Stimulated activated CD4-positive, alpha-beta T cell treated with anti-CD3 and anti-CD28 coated beads, Interleukin-1b, Interleukin-23, amount 100 ng/mL, for 4 hours (primary cell): ENCODE results near the gene CALML4.
"Not testable (repeated sequence)": the region's sequence is repeated elsewhere in the genome, so short reads cannot be mapped to it uniquely, and the experiment has no call there.

Experiments used
- DNase-seq, 2 donors: peaks; one replicate each; pipeline ENCODE4 v3.0.0-alpha.2; 2020; ENCODE audit warnings: low read depth in 2 of 2

The CALML4 gene, protein sequence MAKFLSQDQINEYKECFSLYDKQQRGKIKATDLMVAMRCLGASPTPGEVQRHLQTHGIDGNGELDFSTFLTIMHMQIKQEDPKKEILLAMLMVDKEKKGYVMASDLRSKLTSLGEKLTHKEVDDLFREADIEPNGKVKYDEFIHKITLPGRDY

DNA sequence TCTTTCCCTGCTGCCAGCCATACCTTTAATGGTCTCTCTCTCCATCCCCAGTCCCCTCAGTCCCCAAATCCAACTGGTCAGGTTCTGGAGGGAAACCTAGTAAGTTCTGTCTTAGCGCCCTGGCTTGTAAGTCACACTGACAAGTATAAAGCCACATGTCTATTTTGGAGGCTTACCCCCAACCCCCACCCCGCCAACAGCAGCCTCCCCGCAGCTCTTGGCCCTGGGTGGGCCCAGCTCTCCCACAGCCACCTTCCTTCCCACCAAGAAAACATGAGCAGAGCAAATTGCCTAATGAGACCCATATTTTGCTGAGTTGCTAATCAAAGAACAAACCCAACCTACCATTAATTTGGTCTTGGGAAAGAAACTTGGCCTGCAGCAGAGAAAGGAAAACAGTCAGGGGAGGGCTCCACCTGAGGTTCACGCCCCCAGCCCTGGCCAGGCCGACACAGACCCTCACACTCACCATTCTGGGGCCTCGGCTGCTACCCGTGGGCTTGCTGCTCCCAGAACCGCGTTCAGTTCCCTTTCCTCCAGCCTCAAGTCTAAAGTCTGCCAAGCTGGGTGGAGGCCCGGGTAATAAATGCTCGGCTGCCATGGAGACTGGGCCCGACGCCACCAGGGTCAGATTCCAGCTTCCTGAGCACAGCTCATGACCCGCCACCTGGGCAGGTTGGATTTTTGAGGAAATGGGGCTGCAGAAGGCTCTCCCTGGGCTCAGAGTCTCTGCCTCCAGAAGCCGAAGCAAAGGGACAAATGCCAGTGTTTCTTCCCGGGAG, at the start of gene CALML4:
Gene CALML4 (minus strand): TSS at position 557 of the 782 bp plus-strand sequence. CDS start 85 bp downstream, at position 472.
- DNase-seq, result no peak

DNA sequence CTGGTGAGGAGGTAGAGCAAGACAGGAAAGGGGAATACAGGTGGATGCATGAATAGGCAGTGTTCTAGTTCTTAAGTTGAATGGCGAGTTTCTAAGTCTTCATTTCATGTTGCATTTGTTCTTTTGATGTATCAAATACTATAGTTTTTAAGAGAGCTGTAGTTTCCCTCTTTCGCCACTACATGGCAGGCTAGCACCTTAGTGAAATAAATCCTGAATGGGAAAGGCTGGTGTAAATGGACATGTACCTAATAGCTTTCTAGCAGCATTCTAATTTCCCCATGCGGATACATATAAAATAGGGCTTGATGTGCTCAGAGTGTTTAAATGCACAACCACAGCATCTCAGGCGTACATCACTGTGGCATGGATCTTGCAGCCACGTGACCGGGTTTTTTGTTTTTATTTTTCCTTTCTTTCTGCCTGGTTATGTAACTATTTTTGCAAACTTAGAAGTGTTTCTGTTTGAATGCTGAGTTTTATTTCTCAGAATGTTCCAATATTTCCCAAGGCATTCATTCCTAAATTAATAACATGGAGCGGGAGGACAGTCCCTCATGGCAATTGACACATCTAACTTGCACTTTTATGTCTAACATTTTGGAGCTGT, 47.9 kb upstream of the CALML4 start:
- DNase-seq, result no peak

DNA sequence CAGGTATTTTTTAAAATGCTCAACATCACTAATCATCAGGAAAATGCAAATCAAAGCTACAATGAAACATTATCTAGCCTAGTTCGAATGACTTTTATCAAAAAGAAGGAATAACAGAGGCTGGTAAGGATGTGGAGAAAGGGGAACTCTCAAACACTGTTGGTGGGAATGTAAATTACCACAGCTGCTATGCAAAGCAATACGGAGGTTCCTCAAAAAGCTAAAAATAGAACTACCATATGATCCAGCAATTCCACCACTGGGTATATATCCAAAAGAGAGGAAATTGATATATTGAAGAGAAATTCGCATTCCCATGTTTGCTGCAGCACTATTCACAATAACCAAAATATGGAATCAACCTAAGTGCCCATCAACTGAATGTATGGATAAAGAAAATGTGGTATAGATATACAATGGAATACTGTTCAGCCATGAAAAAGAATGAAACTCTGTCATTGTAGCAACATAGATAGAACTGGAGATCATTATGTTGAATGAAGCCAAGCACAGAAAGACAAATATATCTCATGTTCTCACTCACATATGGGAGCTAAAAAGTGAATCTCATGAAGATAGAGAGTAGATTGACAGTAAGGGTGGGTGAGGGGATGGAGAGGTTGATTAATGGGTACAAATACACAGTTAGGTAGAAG, 44.1 kb upstream of the CALML4 start:
- no peak for DNase-seq

DNA sequence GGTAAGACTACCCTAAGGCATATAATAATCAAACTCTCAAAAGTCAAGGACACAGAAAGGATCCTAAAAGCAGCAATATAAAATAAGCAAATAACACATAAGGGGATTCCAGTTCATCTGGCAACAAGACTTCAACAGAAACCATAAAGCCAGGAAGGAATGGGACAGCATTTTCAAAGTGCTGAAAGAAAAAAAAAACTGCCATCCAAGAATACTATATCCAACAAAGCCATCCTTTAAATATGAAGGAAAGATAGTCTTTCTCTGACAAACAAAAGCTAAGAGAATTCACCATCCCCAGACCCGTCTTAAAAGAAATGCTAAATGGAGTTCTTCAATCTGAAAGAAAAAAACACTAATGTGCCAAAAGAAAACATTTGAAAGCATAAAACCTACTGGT, 39.1 kb upstream of the CALML4 start:
- no peak for DNase-seq

DNA sequence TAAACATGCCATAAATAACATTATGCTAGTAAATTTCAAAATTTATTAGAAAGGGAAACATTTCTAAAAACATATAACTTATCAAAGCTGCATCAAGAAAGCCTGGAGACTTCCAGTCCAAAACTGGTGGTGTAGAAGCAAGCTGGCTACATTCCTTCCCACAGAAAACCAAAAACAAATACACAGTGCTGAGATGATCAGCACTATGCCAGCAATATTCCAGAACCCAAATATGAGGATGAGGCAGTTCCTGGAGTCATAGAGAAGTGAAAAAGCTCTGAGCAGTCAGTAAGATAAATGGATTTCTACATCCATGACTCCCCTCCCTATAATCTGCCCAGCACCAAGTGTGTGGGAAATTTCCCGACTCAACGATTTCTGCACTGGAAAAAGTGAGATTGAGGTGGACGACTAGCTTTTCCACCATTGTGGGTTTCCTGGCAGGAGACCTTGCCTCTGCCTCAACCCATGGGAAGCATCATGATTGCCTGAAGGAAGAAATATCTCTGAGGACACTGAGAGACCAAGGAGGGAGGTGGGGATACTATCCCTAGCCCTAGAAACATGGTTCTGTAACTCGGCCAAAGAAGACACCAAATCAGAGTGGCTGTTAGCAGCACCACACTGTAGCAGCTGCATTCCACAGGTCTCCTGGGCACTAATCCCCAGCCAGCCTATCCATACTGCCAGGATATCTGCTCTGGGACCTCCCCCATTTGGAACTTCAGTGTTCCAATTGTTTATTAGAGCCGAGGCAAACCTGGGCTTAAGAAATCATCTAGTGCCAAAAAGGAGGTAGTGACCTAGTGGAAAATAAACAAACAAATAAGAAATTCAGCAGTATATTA, 36.2 kb upstream of the CALML4 start:
- no peak for DNase-seq

DNA sequence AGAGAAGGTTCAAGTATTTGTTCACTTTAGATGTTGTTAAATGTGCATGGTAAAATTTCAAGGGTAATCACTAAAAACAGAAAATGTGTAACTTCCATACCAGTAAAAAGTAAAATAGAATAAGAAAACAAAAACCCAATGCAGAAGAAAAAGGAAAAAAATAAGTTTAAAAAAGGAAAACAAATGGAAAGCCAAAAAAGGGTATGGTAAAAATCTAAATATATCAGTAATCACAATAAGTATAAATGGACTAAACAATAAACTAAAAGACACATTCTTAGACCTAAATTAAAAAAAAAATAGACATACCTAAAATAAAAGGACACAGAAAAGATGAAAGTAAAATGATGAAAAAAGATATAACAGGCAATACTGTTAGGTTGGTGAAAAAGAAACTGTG, 33.9 kb upstream of the CALML4 start:
- DNase-seq, result no peak

DNA sequence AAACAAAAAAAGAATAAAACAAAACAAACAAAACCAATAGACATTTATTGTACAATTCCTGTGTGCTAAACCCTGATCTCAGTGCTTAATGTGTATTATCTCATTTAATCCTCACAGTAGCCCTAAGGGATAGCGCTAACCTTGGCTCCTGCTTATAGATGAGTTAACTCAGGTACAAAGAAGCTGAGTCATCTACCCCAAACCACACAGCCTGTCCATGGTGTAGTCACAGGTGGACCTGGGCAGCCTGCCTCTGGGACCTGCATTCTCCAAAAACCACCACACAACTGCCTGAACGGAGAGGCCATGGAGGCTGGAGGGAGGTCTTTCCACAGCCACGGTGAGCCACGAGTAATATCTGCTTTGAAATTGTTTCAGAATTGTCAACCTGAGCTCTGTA, 29.9 kb upstream of the CALML4 start:
- DNase-seq, result no peak

DNA sequence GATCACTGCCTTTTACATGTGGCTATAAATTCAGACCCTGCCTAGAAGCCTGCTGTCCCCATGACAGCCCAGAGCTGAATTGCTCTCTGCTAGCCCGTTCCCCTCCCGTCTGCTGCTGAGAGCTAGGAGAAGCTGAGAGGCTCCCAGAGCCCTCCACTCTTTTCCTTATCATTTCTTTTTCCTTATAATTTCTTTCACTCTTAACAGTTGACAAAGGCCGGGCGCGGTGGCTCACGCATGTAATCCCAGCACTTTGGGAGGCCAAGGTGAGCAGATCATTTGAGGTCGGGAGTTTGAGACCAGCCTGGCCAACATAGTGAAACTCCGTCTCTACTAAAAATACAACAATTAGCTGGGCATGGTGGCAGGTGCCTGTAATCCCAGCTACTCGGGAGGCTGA, 29.4 kb upstream of the CALML4 start:
- DNase-seq, result not testable (repeated sequence)

DNA sequence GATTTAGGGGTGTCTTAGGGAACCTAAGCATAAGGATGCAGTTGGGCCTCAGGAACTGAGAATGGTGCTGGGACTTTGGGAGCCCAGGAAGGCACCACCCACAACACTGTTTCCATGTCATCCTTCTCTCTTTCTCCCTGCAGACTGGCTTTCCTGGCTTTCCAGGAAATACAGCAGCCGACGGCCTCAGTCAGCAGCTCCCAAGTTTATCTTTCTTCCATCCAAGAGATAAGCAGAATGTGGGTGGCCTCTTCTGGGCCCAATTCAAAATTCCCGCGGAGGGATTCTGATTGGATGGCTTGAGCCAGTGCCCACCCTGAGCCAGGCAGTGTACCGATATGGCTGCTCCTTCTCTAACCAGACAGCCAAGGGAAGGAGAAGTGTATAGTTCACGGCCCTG, 28.9 kb upstream of the CALML4 start:
- DNase-seq, result no peak

DNA sequence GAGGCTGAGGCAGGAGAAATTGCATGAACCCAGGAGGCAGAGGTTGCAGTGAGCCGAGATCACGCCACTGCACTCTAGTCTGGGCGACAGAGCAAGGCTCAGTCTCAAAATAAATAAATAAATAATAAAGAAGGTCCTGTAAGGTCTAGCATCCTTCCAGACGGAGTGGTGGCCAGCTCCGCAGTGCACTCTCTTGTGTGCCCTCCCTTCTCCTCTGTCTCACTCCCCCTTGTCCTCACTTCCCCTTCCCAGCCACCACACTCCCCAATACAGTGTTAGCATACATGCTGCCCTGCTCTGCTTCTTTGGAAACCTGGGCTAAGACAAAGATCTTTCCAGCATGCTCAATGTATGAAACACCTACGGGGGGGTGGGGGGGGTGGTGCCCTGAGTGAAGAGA, 27.8 kb upstream of the CALML4 start:
- no peak for DNase-seq

DNA sequence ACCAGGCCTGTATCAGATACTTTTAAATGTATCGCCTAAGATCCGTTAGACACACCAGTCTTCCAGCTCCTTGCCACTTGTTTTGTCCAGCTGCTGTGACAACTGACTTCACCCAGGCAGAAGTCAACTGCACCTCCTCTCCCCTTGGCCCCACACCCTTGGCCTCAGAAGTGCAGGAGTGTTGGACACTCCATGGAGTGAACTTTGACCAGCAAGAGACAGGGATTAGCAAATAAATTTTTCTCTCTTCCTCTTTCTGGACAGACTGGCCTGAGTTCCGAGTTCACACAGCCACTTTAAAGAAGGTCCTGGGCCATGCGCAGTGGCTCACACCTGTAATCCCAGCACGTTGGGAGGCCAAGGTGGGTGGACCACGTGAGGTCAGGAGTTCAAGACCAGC, 27.3 kb upstream of the CALML4 start:
- no peak for DNase-seq

DNA sequence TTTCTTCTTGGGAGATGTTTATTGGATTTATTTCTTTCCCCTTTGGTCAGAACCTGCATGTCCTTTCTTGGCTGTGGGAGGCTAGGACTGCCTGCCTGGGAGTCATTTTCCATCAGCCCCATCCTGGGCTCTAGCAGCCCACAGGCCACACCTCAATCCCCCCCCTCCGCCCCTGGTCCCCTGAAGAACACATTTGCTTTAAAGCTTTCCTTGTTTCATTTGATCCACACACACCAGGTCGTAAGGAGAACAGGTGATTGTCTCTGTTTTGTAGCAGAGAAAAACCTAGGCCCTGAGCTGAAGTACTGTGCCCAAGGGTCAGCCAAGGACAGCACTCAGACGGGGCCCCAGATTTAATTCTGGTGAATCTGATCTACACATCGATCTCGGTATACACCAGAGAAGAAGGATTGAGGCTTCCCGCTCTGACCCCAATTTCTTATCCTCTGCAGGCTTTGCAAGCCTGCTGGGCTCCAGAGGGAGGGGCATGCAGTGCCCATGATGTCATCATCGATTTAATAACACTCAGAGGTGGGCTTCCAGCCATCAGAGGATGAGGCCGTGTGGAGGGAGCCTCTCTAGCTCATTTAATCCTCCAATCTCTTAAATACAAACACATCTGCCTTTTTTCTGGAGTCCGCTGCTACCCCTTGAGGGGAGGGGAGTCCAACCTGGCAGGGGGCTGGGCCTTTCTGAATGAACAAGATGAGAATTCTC, 26.1 kb upstream of the CALML4 start:
- no peak for DNase-seq

DNA sequence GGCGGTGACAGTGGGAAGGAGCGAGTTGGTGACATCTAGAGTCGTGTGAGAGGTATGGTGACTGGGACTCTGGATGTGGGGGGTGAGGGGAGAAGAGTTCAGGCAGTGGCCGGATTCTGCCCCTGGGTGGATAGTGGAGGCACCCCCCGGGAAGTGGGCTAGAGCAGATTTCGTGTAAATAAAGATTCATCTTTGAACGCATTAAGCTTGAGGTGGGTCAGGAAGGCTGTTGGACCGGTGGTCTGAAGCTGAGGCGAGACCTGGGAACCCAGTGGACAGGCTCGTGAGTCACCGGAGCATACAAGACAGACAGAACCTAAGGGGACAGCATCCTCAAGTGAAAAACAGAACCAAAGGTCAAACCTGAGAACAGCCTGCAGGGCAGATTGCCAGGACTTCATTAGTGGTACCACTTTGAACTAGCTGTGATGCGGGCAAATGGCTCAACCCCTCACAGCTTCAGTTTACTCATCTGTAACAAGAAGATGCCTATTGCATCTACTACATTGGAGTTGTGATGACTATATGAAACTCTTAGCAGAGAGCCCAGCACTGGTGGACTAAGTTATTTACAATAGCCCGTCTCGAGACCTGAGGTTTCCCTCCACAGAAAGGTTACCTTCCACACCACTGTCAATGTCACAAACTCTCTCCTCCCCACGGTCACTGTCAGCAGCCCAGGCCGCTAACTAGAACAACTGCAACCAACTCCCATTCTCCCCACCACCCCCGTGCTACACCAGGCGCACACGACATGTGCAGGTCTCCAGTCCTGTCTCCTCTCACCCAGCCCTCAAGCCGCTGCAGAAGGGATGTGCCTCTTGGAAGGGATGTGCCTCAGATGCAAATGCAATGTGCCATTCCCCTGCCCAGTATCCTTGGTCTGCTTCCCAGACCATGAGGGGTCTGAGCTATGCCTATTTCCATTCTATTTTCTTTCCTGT, 25.3 kb upstream of the CALML4 start:
- no peak for DNase-seq

DNA sequence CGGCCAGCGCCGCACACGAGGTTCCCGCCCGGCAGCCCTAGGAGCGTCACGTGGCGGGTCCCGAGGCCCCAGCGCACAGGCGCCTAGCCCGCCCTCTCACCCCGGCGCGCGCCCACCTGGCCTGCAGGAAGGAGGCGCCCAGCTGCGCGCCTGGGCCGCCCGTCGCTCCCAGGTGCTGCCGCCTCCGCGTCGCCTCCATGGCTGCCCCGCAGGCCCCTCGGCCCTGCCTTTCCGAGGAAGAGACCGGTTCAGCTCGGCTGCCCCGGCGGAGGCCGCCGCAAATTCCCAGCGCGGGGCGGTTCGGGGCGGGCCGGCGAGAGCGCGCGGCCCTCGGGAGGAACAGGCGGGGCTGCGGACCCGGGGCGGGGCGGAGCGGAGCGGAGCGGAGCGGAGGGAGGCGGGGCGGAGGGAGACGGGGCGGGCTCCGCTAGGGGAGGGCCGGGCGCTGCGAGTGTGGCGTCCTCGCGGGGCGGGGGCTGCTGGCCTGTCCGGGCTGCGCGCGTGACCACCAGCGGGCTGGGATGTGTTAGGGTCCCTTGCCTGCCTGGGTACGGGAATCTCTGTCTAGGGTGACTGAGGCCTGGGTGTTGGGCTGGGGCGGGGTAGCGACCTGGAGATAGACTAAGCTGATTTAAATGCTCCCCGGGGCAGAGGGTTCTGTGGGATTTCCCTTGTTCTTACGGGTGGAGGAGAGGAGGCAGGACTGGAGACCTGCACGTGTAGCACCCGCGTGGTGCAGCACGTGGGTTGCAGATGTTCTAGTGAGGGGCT, 24.4 kb upstream of the CALML4 start, which contains the start of gene CLN6:
Gene CLN6 (minus strand): TSS at position 343 of the 771 bp plus-strand sequence. CDS start 144 bp downstream, at position 199.
- peak; percentile 82 to 85 for DNase-seq

DNA sequence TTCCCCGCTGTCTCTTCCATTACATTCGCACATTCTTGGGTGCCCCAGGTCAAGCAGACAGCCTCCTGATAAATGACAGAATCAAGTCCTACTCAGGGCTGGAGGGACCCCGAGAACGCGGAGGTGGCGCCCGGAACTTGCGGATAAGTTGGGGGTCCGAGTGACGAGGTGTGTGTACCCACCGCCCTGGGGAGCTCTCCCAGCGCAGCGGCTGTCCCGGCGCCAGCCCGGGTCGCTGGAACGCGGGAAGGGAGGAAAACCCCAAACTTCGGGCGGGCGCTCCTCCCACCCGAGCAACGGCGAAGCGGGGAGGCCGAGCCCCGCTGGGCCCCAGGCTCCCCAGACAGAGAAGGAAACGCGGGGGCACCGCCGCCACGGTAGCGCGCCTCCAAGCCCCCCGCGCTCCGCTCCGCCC, 23.8 kb upstream of the CALML4 start:
- DNase-seq, result no peak

DNA sequence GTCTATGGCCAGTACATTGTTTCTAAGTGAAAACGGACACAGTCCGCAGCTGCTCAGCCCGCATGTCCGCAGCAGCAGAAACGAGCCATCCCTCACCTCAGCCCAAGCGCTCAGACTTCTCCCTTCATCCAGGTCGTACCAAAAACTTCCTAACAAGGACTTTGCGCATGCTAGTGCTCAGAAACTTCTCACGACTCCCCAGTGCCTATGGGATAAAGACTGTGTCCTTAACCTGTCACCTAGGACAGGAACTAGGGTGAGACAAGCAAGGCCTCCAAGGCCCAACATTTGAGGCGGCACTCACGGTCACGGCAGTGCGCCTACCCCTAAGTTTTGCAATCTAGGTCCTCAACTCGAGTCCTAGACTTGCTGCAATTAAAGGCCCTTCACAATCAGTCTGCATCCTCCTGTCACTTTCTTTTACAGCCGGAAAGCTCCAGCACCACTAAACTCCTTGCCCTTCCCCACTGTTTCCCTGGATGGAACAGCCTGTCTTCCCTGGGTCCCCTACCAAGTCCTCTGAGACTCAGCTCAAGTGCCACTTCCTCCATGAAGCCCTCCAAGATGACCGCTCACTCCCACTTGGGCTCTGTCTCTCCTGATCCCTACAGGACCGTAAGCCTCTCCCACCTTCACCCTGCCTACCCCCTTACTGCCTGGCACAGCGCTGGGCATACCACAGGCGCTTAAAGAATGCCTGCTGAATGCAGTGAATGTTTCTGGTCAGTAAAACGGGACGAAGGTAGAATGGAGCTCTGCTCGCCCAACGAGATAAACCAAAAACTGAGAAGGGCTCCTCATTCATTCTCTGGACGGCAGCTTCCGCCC, 23.2 kb upstream of the CALML4 start:
- no peak for DNase-seq

DNA sequence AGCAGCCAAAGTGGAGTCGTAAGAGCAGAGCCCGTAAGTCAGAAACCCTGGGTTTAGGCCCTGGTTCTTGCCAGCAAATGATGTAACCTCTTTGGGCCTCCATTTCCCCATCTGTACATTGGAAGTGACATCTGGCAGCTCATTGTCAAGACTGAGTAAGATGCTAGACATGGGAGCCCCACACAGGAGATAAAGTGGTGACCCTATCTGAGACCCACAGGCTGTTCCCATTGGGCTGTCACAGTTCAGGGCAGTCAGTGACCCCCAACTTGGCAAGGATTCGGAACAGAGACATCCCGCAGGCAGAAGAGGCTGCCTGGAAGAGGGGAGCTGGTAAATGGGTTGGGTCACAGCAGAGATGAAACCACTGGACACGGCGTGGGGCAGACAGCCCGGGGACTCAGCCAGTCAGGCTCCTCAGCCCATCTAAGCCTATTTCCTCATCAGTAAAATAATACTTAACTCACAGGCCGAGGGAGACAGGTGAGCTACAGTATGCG, 22.6 kb upstream of the CALML4 start:
- no peak for DNase-seq

DNA sequence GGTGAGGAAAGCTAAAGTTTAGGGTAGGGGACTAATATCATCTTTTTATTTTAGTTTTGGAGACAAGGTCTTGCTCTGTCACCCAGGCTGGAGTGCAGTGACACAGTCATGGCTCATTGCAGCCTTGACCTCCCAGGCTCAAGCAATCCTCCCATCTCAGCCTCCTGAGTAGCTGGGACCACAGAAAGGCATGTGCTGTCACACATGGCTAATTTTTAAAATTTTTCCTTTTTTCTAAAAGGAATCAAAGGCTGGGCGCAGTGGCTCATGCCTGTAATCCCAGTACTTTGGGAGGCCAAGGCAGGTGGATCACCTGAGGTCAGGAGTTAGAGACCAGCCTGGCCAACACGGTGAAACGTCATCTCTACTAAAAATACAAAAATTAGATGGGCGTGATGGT, 20.3 kb upstream of the CALML4 start:
- DNase-seq, result not testable (repeated sequence)
